Neural progenitor cell (in vitro differentiated cells): ENCODE results near the gene TNC. TPM values are rescaled to one million over a fixed set of nuclear protein-coding genes. Genes with fewer than 3 reads are reported as not detected.

Experiments
- DNase-seq: peaks from one replicate; pipeline ENCODE4 v3.0.0-alpha.2; 2016; ENCODE audit warnings: low spot score
- H2AFZ ChIP-seq: fragments of 200-600 bp; sonication (generic); replicated peaks from 2 replicates; pipeline ENCODE4 v1.6.1; 2016; ENCODE audit warnings: antibody characterized with exemption
- H3F3A ChIP-seq: fragments of 200-600 bp; sonication (generic); 2 replicates; pipeline ENCODE4 v1.6.1; 2016; ENCODE audit warnings: antibody characterized with exemption, low read depth
- H3K27ac ChIP-seq: fragments of 200-600 bp; sonication (generic); 2 replicates; pipeline ENCODE4 v1.5.1; 2016; ENCODE audit warnings: mild to moderate bottlenecking
- H3K27me3 ChIP-seq: fragments of 200-600 bp; sonication (generic); 2 replicates; pipeline ENCODE4 v1.6.1; 2016; ENCODE audit warnings: mild to moderate bottlenecking, moderate library complexity
- H3K36me3 ChIP-seq: fragments of 200-600 bp; sonication (generic); 2 replicates; pipeline ENCODE4 v1.5.1; 2016
- H3K4me1 ChIP-seq: fragments of 200-600 bp; sonication (generic); 2 replicates; pipeline ENCODE4 v1.6.1; 2016; ENCODE audit warnings: mixed run types
- H3K4me2 ChIP-seq: fragments of 200-600 bp; sonication (generic); 2 replicates; pipeline ENCODE4 v1.6.1; 2016
- H3K4me3 ChIP-seq: fragments of 200-600 bp; sonication (generic); 2 replicates; pipeline ENCODE4 v1.5.1; 2016
- H3K79me2 ChIP-seq: fragments of 200-600 bp; sonication (generic); 2 replicates; pipeline ENCODE4 v1.6.1; 2016; ENCODE audit warnings: low read depth
- H3K9ac ChIP-seq: fragments of 200-600 bp; sonication (generic); 2 replicates; pipeline ENCODE4 v1.6.1; 2016
- H3K9me3 ChIP-seq: fragments of 200-600 bp; sonication (generic); 2 replicates; pipeline ENCODE4 v1.5.1; 2016; ENCODE audit warnings: low read depth
- H4K20me1 ChIP-seq: fragments of 200-600 bp; sonication (generic); 2 replicates; pipeline ENCODE4 v1.6.1; 2016; ENCODE audit warnings: low read depth
- H3K27ac Mint-ChIP-seq: 3 replicates; pipeline ENCODE4 v1.8.0; 2021; ENCODE audit warnings: mixed read lengths
- H3K27me3 Mint-ChIP-seq: 2 replicates; pipeline ENCODE4 v1.8.0; 2022; ENCODE audit warnings: low read depth, mild to moderate bottlenecking, inconsistent platforms, moderate library complexity, mixed read lengths; ENCODE audit not compliant: insufficient read depth
- H3K36me3 Mint-ChIP-seq: 3 replicates; pipeline ENCODE4 v1.8.0; 2021; ENCODE audit warnings: mixed read lengths
- H3K4me1 Mint-ChIP-seq: 3 replicates; pipeline ENCODE4 v1.8.0; 2021; ENCODE audit warnings: mixed read lengths
- H3K4me3 Mint-ChIP-seq: 3 replicates; pipeline ENCODE4 v1.8.0; 2021; ENCODE audit warnings: mild to moderate bottlenecking, moderate library complexity, mixed read lengths
- H3K9me3 Mint-ChIP-seq: 3 replicates; pipeline ENCODE4 v1.8.0; 2020; ENCODE audit warnings: mixed read lengths
- EZH2 ChIP-seq: fragments of 200-600 bp; sonication (generic); IDR thresholded peaks from 2 replicates; pipeline ENCODE4 v1.6.1; 2017; ENCODE audit warnings: antibody characterized with exemption, mild to moderate bottlenecking, moderate library complexity
- EZH2phosphoT487 ChIP-seq: fragments of 200-600 bp; sonication (generic); IDR thresholded peaks from 2 replicates; pipeline ENCODE4 v1.6.1; 2017; ENCODE audit warnings: antibody characterized with exemption
- total RNA-seq: library from RNA; depleted of rRNA; stranded (reverse); fragments of >200 nt; gene quantifications from 2 replicates; pipeline ENCODE4 v1.2.3, GENCODE V29; 2015; ENCODE audit warnings: low replicate concordance
- TF ChIP-seq, protein P1 (sequence below): fragments of 200-600 bp; sonication (generic); IDR thresholded peaks from 2 replicates; pipeline ENCODE4 v1.5.1; 2017; ENCODE audit warnings: antibody characterized with exemption, mild to moderate bottlenecking

Gene TNC
- total RNA-seq, 1 donor from 2014 or later: 54.9 TPM

- Histone ChIP-seq H3K9ac (no peak overlapping the region), H3K79me2 (no peaks in the 10 kb centered on the region), H2AFZ (no peak overlapping the region), H3F3A (peaks cover 26% of the 10 kb centered on the region), H3K9me3 (no peaks in the 10 kb centered on the region), H4K20me1 (no peaks in the 10 kb centered on the region), H3K27ac (no peak overlapping the region), H3K27me3 (peaks cover 42% of the 10 kb centered on the region), H3K4me1 (peaks cover 36% of the 10 kb centered on the region), H3K4me2 (peak overlapping the region; percentile 50), H3K36me3 (no peaks in the 10 kb centered on the region), H3K4me3 (no peak overlapping the region)
- H3K27ac Mint-ChIP-seq: no peak overlapping the region
- H3K4me1 Mint-ChIP-seq: peaks cover 37% of the 10 kb centered on the region
- peaks cover 27% of the 10 kb centered on the region for H3K27me3 Mint-ChIP-seq
- DNase-seq: no peak
- no peaks in the 10 kb centered on the region for H3K36me3 Mint-ChIP-seq
- peaks cover 10% of the 10 kb centered on the region for H3K9me3 Mint-ChIP-seq
- TF ChIP-seq, protein P1, sequence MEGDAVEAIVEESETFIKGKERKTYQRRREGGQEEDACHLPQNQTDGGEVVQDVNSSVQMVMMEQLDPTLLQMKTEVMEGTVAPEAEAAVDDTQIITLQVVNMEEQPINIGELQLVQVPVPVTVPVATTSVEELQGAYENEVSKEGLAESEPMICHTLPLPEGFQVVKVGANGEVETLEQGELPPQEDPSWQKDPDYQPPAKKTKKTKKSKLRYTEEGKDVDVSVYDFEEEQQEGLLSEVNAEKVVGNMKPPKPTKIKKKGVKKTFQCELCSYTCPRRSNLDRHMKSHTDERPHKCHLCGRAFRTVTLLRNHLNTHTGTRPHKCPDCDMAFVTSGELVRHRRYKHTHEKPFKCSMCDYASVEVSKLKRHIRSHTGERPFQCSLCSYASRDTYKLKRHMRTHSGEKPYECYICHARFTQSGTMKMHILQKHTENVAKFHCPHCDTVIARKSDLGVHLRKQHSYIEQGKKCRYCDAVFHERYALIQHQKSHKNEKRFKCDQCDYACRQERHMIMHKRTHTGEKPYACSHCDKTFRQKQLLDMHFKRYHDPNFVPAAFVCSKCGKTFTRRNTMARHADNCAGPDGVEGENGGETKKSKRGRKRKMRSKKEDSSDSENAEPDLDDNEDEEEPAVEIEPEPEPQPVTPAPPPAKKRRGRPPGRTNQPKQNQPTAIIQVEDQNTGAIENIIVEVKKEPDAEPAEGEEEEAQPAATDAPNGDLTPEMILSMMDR: no peak
- TF ChIP-seq EZH2 (no peak), EZH2phosphoT487 (no peak)
- no peak overlapping the region for H3K4me3 Mint-ChIP-seq
Observed at GRCh38 chr9:115115924-115116323, 2.0 kb downstream of the TNC start.

DNA sequence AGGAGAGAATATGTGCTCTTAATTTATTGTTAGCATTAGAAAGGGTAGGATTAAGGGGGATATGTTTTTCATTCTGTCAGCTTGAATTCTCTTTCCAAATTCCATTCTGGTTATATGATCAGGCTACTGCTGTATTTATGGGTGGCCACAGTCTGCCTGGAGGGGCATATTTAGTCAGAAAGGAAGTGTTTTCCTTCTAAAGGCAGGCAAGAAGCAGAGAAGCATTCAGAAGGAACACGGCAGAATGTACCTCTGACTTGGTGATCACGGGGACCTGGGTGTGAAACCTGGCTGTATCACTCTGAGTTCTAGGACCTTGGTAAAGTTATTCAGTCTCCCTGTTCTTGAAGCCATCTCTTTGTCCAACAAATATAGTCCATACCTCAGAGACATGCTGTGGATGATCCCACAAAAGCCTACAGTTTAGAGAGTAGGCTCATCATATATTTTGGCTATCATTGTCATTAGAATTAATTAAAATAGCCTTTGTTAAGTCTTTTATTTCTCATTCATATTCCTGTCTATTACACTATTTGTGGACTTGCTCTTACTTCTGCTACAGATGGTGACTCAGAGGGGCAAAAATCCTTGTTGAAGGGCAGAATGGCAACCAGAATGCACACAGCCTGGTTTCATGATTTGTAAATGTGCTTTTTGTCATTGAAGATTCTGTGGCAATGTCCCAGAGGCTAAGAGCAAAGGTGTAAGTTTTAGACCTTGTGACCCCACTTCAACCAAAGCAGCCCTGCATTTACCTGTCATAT lies 2.7 kb downstream of the TNC start:
- H3K4me3 Mint-ChIP-seq: no peak overlapping the region
- no peak overlapping the region for H3K27ac Mint-ChIP-seq
- no peaks in the 10 kb centered on the region for H3K36me3 Mint-ChIP-seq
- no peak overlapping the region for H3K27ac ChIP-seq
- H3K27me3 ChIP-seq: peaks cover 36% of the 10 kb centered on the region
- peaks cover 27% of the 10 kb centered on the region for H3K27me3 Mint-ChIP-seq
- no peak overlapping the region for H2AFZ ChIP-seq
- no peak overlapping the region for H3K9ac ChIP-seq
- H3K9me3 ChIP-seq: no peaks in the 10 kb centered on the region
- H3K79me2 ChIP-seq: no peaks in the 10 kb centered on the region
- no peak overlapping the region for H3K4me3 ChIP-seq
- TF ChIP-seq EZH2phosphoT487: no peak
- TF ChIP-seq EZH2: no peak
- TF ChIP-seq, protein P1: no peak
- peaks cover 37% of the 10 kb centered on the region for H3K4me1 Mint-ChIP-seq
- peaks cover 26% of the 10 kb centered on the region for H3F3A ChIP-seq
- no peaks in the 10 kb centered on the region for H4K20me1 ChIP-seq
- no peak overlapping the region for H3K4me2 ChIP-seq
- no peak for DNase-seq
- peaks cover 30% of the 10 kb centered on the region for H3K4me1 ChIP-seq
- H3K36me3 ChIP-seq: no peaks in the 10 kb centered on the region
- peaks cover 10% of the 10 kb centered on the region for H3K9me3 Mint-ChIP-seq

- Histone ChIP-seq H3K4me3 (no peak overlapping the region), H3K79me2 (no peaks in the 10 kb centered on the region), H3K4me1 (peaks cover 24% of the 10 kb centered on the region), H3K27me3 (peaks cover 34% of the 10 kb centered on the region), H2AFZ (no peak overlapping the region), H3K36me3 (no peaks in the 10 kb centered on the region), H3K27ac (no peak overlapping the region), H4K20me1 (no peaks in the 10 kb centered on the region), H3F3A (peaks cover 24% of the 10 kb centered on the region), H3K4me2 (no peak overlapping the region), H3K9me3 (no peaks in the 10 kb centered on the region), H3K9ac (no peak overlapping the region)
- H3K27me3 Mint-ChIP-seq: peaks cover 27% of the 10 kb centered on the region
- H3K36me3 Mint-ChIP-seq: no peaks in the 10 kb centered on the region
- H3K4me1 Mint-ChIP-seq: peaks cover 35% of the 10 kb centered on the region
- H3K9me3 Mint-ChIP-seq: peaks cover 10% of the 10 kb centered on the region
- no peak overlapping the region for H3K27ac Mint-ChIP-seq
- H3K4me3 Mint-ChIP-seq: no peak overlapping the region
- TF ChIP-seq, protein P1: no peak
- TF ChIP-seq EZH2phosphoT487: no peak
- TF ChIP-seq EZH2: no peak
- no peak for DNase-seq
Observed at GRCh38 chr9:115114546-115114945, 3.4 kb downstream of the TNC start.
